Stimulated activated CD4-positive, alpha-beta T cell treated with anti-CD3 and anti-CD28 coated beads, Interleukin-4, amount 100 ng/mL, for 48 hours (primary cell): ENCODE data around the gene H2BK1.

ENCODE experiments used
- DNase-seq, 2 donors: peaks; one replicate each; pipeline ENCODE4 v3.0.0-alpha.2; 2020; ENCODE audit warnings: low read depth in 2 of 2

The H2BK1 gene

GRCh38 chr7:151210087-151210854 lies at the start of gene H2BK1:
Gene H2BK1, minus strand, starts transcription at chr7:151210488. Its CDS starts 170 bp downstream, at chr7:151210318.
- DNase-seq = no peak

- no peak for DNase-seq
Measured at GRCh38 chr7:151257990-151258389, 47.7 kb upstream of the H2BK1 start.

- no peak for DNase-seq
Measured at GRCh38 chr7:151256410-151257045, 46.2 kb upstream of the H2BK1 start.

- no peak for DNase-seq
Measured at GRCh38 chr7:151255390-151255789, 45.1 kb upstream of the H2BK1 start.

- no peak for DNase-seq
Measured at GRCh38 chr7:151254851-151255250, 44.6 kb upstream of the H2BK1 start.

- DNase-seq = no peak
Measured at GRCh38 chr7:151254316-151254715, 44.0 kb upstream of the H2BK1 start.

GRCh38 chr7:151252961-151253711 lies 42.8 kb upstream of the H2BK1 start:
- DNase-seq = no peak

- DNase-seq = no peak
Measured at GRCh38 chr7:151252561-151252835, 42.2 kb upstream of the H2BK1 start.

- no peak for DNase-seq
Measured at GRCh38 chr7:151251689-151252560, 41.6 kb upstream of the H2BK1 start.

- DNase-seq = no peak
Measured at GRCh38 chr7:151251328-151251688, 41.0 kb upstream of the H2BK1 start.

- DNase-seq = no peak
Measured at GRCh38 chr7:151250181-151251132, 40.2 kb upstream of the H2BK1 start.

GRCh38 chr7:151249732-151250072 lies 39.4 kb upstream of the H2BK1 start:
- no peak for DNase-seq

GRCh38 chr7:151249034-151249731 lies 38.9 kb upstream of the H2BK1 start:
- DNase-seq = no peak

GRCh38 chr7:151248346-151249033 lies 38.2 kb upstream of the H2BK1 start, which contains the start of gene SMARCD3:
Gene SMARCD3, minus strand, starts transcription at chr7:151248694. Its CDS starts 132 bp downstream, at chr7:151248562.
- DNase-seq = no peak

- DNase-seq = no peak
Measured at GRCh38 chr7:151247611-151248345, 37.5 kb upstream of the H2BK1 start.

GRCh38 chr7:151246851-151247580 lies 36.7 kb upstream of the H2BK1 start:
- DNase-seq = no peak

GRCh38 chr7:151246102-151246850 lies 36.0 kb upstream of the H2BK1 start:
- no peak for DNase-seq
